K562 (cell line): ENCODE measurements around the gene NXT1. TPM values are rescaled to one million over a fixed set of nuclear protein-coding genes. Genes with fewer than 3 reads are reported as not detected.

Experiments
- ATAC-seq: fragments of 200-7000 bp; cut with Tn5 transposase; 3 replicates; pipeline ENCODE4 v1.9.1; 2020; ENCODE audit warnings: moderate library complexity
- BruUV-seq: library from RNA; stranded (reverse); fragments of 400-500 nt; replicated peaks from 2 replicates; lab custom pipeline; 2021; lab: Mats Ljungman, UMichigan
- CTCF ChIA-PET: fragments of 300-600 bp; formaldehyde crosslinking; extraction: SDS; loops from one replicate; lab custom pipeline; 2021; ENCODE audit warnings: low intra/inter-chr PET ratio; lab: Yijun Ruan, JAX
- POLR2A ChIA-PET: fragments of 300-600, 350-650 bp; sonication (Branson Sonifier 250); formaldehyde crosslinking; extraction: SDS; loops from one replicate; lab custom pipeline; 2021; ENCODE audit warnings: antibody characterized with exemption, inconsistent platforms; lab: Yijun Ruan, JAX
- DNase-seq, 4 experiments: peaks; one replicate each; pipeline versions ENCODE4 v3.0.0 to v3.0.0-alpha.2; 2011 to 2018; ENCODE audit warnings: low spot score in 3 of 4, mixed read lengths in 3 of 4; ENCODE audit errors: extremely low read depth in 1 of 4
- FAIRE-seq: peaks from 2 replicates; lab custom pipeline; 2011; peaks lifted over from hg19 to GRCh38; lab: Jason Lieb, UNC
- H2AFZ ChIP-seq: 2 replicates; pipeline ENCODE4 v1.6.0; 2011; ENCODE audit warnings: low read depth, low read length, control low read depth, inconsistent platforms
- H3K27ac ChIP-seq: fragments of 200-600 bp; 3 replicates; pipeline ENCODE4 v1.8.0; 2011; ENCODE audit warnings: low read depth, mild to moderate bottlenecking, control low read depth, inconsistent platforms, low read length, moderate library complexity, mixed read lengths; ENCODE audit errors: extremely low read depth
- H3K27me3 ChIP-seq, 2 experiments: fragments of 300-600 bp in 1 of 2; 2 replicates in 1 of 2; 3 replicates in 1 of 2; pipeline versions ENCODE4 v1.6.0 to v1.8.0; 2011; ENCODE audit warnings: inconsistent platforms in 2 of 2, low read length in 2 of 2, mild to moderate bottlenecking in 1 of 2, mixed read lengths in 1 of 2, moderate library complexity in 1 of 2; ENCODE audit not compliant: control insufficient read depth in 2 of 2, insufficient read depth in 2 of 2
- H3K36me3 ChIP-seq: fragments of 300-600 bp; 3 replicates; pipeline ENCODE4 v1.8.0; 2011; ENCODE audit warnings: mild to moderate bottlenecking, low read length, inconsistent platforms; ENCODE audit not compliant: control insufficient read depth, insufficient read depth
- H3K4me1 ChIP-seq, 2 experiments: fragments of 200-600 bp in 1 of 2; replicated peaks in 1 of 2; 2 replicates in 1 of 2; 3 replicates in 1 of 2; pipeline versions ENCODE4 v1.5.1 to v1.8.0; 2011; ENCODE audit warnings: inconsistent platforms in 2 of 2, low read length in 2 of 2, mild to moderate bottlenecking in 1 of 2, mixed read lengths in 1 of 2, moderate library complexity in 1 of 2; ENCODE audit not compliant: control insufficient read depth in 2 of 2, insufficient read depth in 2 of 2
- H3K4me2 ChIP-seq: 2 replicates; pipeline ENCODE4 v1.6.1; 2011; ENCODE audit warnings: low read length, control low read depth, inconsistent platforms, mixed read lengths; ENCODE audit not compliant: insufficient read depth
- H3K4me3 ChIP-seq: fragments of 200-600 bp; sonication (generic), shearing (Covaris generic); 2 replicates; pipeline ENCODE4 v1.5.1; 2016; ENCODE audit warnings: control low read depth, inconsistent platforms
- H3K79me2 ChIP-seq: fragments of 200-600 bp; 3 replicates; pipeline ENCODE4 v1.8.0; 2011; ENCODE audit warnings: low read length, inconsistent platforms; ENCODE audit not compliant: control insufficient read depth, insufficient read depth
- H3K9ac ChIP-seq, 2 experiments: 2 replicates each; pipeline versions ENCODE4 v1.6.0 to v1.6.1; 2011; ENCODE audit warnings: low read depth in 2 of 2, low read length in 2 of 2, control low read depth in 1 of 2, inconsistent platforms in 1 of 2, mild to moderate bottlenecking in 1 of 2, mixed read lengths in 1 of 2; ENCODE audit not compliant: insufficient read depth in 1 of 2
- H3K9me1 ChIP-seq: one replicate; pipeline ENCODE4 v1.6.0; 2011; ENCODE audit warnings: inconsistent platforms, mild to moderate bottlenecking, low read length, moderate library complexity; ENCODE audit not compliant: control insufficient read depth, insufficient read depth
- H3K9me3 ChIP-seq: replicated peaks from 2 replicates; pipeline ENCODE4 v1.5.1; 2011; ENCODE audit warnings: low read depth, low read length, inconsistent platforms; ENCODE audit not compliant: control insufficient read depth, insufficient read depth
- H4K20me1 ChIP-seq: replicated peaks from 2 replicates; pipeline ENCODE4 v1.6.1; 2011; ENCODE audit warnings: low read length, inconsistent platforms, mixed read lengths; ENCODE audit not compliant: control insufficient read depth, insufficient read depth
- C11orf30 ChIP-seq: fragments of 450-650 bp; IDR thresholded peaks from 2 replicates; pipeline ENCODE4 v1.6.1; 2016; ENCODE audit warnings: low read depth, mild to moderate bottlenecking
- CHD2 ChIP-seq: IDR thresholded peaks from 2 replicates; pipeline ENCODE4 v1.6.1; 2011; ENCODE audit warnings: low read depth, low read length
- CTCF ChIP-seq, 3 experiments: IDR thresholded peaks in 2 of 3; conservative IDR thresholded peaks in 1 of 3; 2 replicates each; pipeline ENCODE4 v1.5.1; 2011 to 2012; ENCODE audit warnings: low read length in 3 of 3, mild to moderate bottlenecking in 3 of 3, control low read depth in 2 of 3, improper control_type of control experiment in 1 of 3, inconsistent platforms in 1 of 3, low read depth in 1 of 3, mixed read lengths in 1 of 3, moderate library complexity in 1 of 3; ENCODE audit not compliant: insufficient read depth in 2 of 3
- EZH2 ChIP-seq: IDR thresholded peaks from 2 replicates; pipeline ENCODE4 v1.6.1; 2012; ENCODE audit warnings: low read depth, mild to moderate bottlenecking, inconsistent platforms, low read length, borderline replicate concordance
- KDM4B ChIP-seq, 2 experiments: fragments of 450-650 bp in 1 of 2; sonication (generic) in 1 of 2; IDR thresholded peaks; 2 replicates each; pipeline ENCODE4 v1.6.1; 2016 to 2017; ENCODE audit warnings: borderline replicate concordance in 2 of 2, antibody characterized with exemption in 1 of 2, low read depth in 1 of 2, mild to moderate bottlenecking in 1 of 2
- MYBL2 ChIP-seq, 2 experiments: fragments of 450-650 bp in 1 of 2; sonication (generic) in 1 of 2; formaldehyde crosslinking in 1 of 2; IDR thresholded peaks; 2 replicates each; pipeline versions ENCODE4 v1.6.1 to v1.8.1; 2017 to 2022; ENCODE audit warnings: borderline replicate concordance in 1 of 2, inconsistent platforms in 1 of 2, low read depth in 1 of 2, mild to moderate bottlenecking in 1 of 2, missing genetic modification reagents in 1 of 2, moderate library complexity in 1 of 2
- RAD21 ChIP-seq, 2 experiments: fragments of 250-450 bp in 1 of 2; fragments of 450-650 bp in 1 of 2; sonication (Bioruptor Pico) in 1 of 2; formaldehyde crosslinking in 1 of 2; IDR thresholded peaks in 1 of 2; conservative IDR thresholded peaks in 1 of 2; 2 replicates each; pipeline versions ENCODE4 v1.4.0 to v1.8.0; 2020 to 2022; ENCODE audit warnings: mild to moderate bottlenecking in 2 of 2, moderate library complexity in 1 of 2
- SMAD3 ChIP-seq: fragments of 450-650 bp; formaldehyde crosslinking; conservative IDR thresholded peaks from 2 replicates; pipeline ENCODE4 v1.4.0; 2020; ENCODE audit warnings: mild to moderate bottlenecking
- YBX1 ChIP-seq: fragments of 450-650 bp; IDR thresholded peaks from 2 replicates; pipeline ENCODE4 v1.7.1; 2016; ENCODE audit warnings: mild to moderate bottlenecking
- ZZZ3 ChIP-seq: fragments of 450-650 bp; IDR thresholded peaks from 2 replicates; pipeline ENCODE4 v1.6.1; 2016; ENCODE audit warnings: antibody characterized with exemption, mild to moderate bottlenecking, moderate library complexity
- WGBS: fragments of 100-300 bp; shearing (Covaris generic); methylation state at CpG from one replicate; pipeline ENCODE4 v1.1.6; 2016; ENCODE audit warnings: low coverage, mixed read lengths; ENCODE audit not compliant: insufficient coverage; ENCODE audit errors: missing lambda C conversion rate; 5-methylcytosine and 5-hydroxymethylcytosine counted together
- in situ Hi-C: fragments of 300-500 bp; cut with MboI; formaldehyde crosslinking; loops from 4 replicates; pipeline ENCODE4 v1.15.0; 2018; ENCODE audit warnings: inconsistent platforms, mixed read lengths
- intact Hi-C: fragments of 100-400 bp; cut with micrococcal nuclease; formaldehyde crosslinking; loops from 2 replicates; pipeline ENCODE4 v1.14.2; 2022
- polyA plus RNA-seq, 8 experiments: library from polyadenylated mRNA; depleted of rRNA in 4 of 8; stranded (reverse) in 5 of 8; unstranded in 3 of 8; fragments of >200 nt; fragmentation: Nextera tagmentation in 2 of 8; fragmentation: Illumina TruSeq in 1 of 8; extraction: Ambion mirVana in 2 of 8; extraction: Trizol in 1 of 8; gene quantifications; 2 replicates each; pipeline versions ENCODE4 v1.2.1 to v1.2.3, GENCODE V29; 2011 to 2014; ENCODE audit warnings: inconsistent platforms in 1 of 8, missing spikeins in 1 of 8
- total RNA-seq, 7 experiments: library from RNA; depleted of rRNA in 6 of 7; stranded (reverse); fragments of >200 nt in 6 of 7; fragmentation: Illumina TruSeq in 2 of 7; extraction: Trizol in 2 of 7; gene quantifications; 2 replicates each; pipeline versions ENCODE4 v1.2.1 to v1.2.3, GENCODE V29; 2011 to 2021; ENCODE audit warnings: low replicate concordance in 1 of 7
- TF ChIP-seq, protein P1 (sequence below): fragments of 450-650 bp; formaldehyde crosslinking; IDR thresholded peaks from 2 replicates; pipeline ENCODE4 v1.4.0; 2020; ENCODE audit warnings: mild to moderate bottlenecking, mixed read lengths

Gene NXT1
- total and polyA plus RNA-seq, 9 of the 15 experiments (the other 6 are each of a cell fraction or from before 2014, with no cell fraction given) = 7.7 to 50.9 (median 35.6) TPM

DNA sequence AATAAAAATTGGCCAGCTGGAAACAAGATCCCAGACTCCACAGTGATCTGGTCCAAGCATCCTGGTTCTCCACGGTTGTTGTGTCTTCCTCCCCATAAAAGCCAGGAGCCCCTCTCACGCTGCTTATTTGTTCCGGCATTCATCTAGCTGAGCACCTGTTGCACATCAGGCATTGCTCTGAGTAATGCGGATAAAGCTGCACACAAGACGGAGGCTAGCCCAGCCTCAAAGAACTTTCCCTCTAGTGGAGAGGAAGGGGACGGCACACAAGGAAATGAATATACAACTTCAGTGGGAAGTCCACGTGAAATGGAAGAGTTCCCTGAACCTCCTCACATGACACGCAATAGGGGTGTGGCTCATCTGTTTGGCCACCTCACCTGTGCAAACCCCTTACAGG, 30.3 kb upstream of the NXT1 start:
- Histone ChIP-seq H3K4me3 (no peak overlapping the region), H3K9me3 (no peaks in the 10 kb centered on the region), H3K4me2 (no peak overlapping the region), H3K36me3 (no peaks in the 10 kb centered on the region), H4K20me1 (no peaks in the 10 kb centered on the region), H3K4me1 (no peaks in the 10 kb centered on the region), H3K9me1 (no peaks in the 10 kb centered on the region), H2AFZ (no peak overlapping the region), H3K27me3 (peaks cover 0 to 11% of the 10 kb centered on the region in 2 experiments; a peak in 3 of 5 replicates), H3K9ac (no peak overlapping the region), H3K27ac (no peak overlapping the region), H3K79me2 (no peaks in the 10 kb centered on the region)
- FAIRE-seq (peak; percentile 60), ATAC-seq (peak; percentile 72), DNase-seq (peak in 1 of 4 experiments; percentile 21)
- intact Hi-C loops = no loop called here
- in situ Hi-C loops = no loop called here
- CTCF ChIA-PET = interaction anchor here (0.7 kb wide), 1 partner anchor 495 kb away, joined by 4 read pairs; no protein-coding TSS in a partner anchor
- TF ChIP-seq C11orf30 = no peak
- peak; percentile 20 to 47 (median 28); a peak in 2 of 6 replicates for TF ChIP-seq CTCF (IDR thresholded peaks at IDR 0.05 in 2 of 3, conservative IDR thresholded peaks at IDR 0.05 in 1 of 3; ENCODE audit: insufficient read depth in 2 of 3, low read depth in 1 of 3, low read length in 3 of 3)
- no TSS peak for BruUV-seq
- POLR2A ChIA-PET = interaction anchor here (0.7 to 1.3 kb wide), 2 partner anchors 8 to 1659 kb away, joined by 3 to 4 read pairs; no protein-coding TSS in a partner anchor
- 13% methylated on average over 6 of the region's 8 CpGs for WGBS

GRCh38 chr20:23325107-23325506, 25.5 kb upstream of the NXT1 start:
- WGBS = 8% methylated on average over 3 of the region's 3 CpGs
- BruUV-seq = no TSS peak
- H3K9me1 ChIP-seq = no peaks in the 10 kb centered on the region
- no peaks in the 10 kb centered on the region for H3K36me3 ChIP-seq
- no peak overlapping the region for H2AFZ ChIP-seq
- in situ Hi-C loops = no loop called here
- no peak overlapping the region for H3K4me3 ChIP-seq
- DNase-seq (no peak), FAIRE-seq (no peak), ATAC-seq (no peak)
- no peak overlapping the region for H3K27ac ChIP-seq
- no peaks in the 10 kb centered on the region for H3K79me2 ChIP-seq
- no peaks in the 10 kb centered on the region for H3K4me1 ChIP-seq
- H3K4me2 ChIP-seq = no peak overlapping the region
- intact Hi-C loops = no loop called here
- H4K20me1 ChIP-seq = no peaks in the 10 kb centered on the region
- ChIA-PET POLR2A (interaction anchor here (0.6 to 0.8 kb wide), 2 partner anchors 13 to 1145 kb away, joined by 3 to 4 read pairs; partner anchors contain the start of gene SYNDIG1), CTCF (no interaction called here)
- no peaks in the 10 kb centered on the region for H3K9me3 ChIP-seq
- H3K27me3 ChIP-seq = peaks cover 0 to 16% of the 10 kb centered on the region in 2 experiments; a peak in 3 of 5 replicates
- no peak overlapping the region for H3K9ac ChIP-seq
- TF ChIP-seq MYBL2 (IDR thresholded peaks at IDR 0.05; ENCODE audit: low read depth) = no peak
- TF ChIP-seq MYBL2 (CRISPR knock-in tag; IDR thresholded peaks at IDR 0.05; ENCODE audit: borderline replicate concordance) = no peak
- no peak for TF ChIP-seq ZZZ3
- TF ChIP-seq RAD21 (CRISPR knock-in tag; conservative IDR thresholded peaks at IDR 0.05 in 1 of 2, IDR thresholded peaks at IDR 0.05 in 1 of 2) = no peak
- TF ChIP-seq CHD2 = no peak
- TF ChIP-seq EZH2 = no peak
- TF ChIP-seq, protein P1, sequence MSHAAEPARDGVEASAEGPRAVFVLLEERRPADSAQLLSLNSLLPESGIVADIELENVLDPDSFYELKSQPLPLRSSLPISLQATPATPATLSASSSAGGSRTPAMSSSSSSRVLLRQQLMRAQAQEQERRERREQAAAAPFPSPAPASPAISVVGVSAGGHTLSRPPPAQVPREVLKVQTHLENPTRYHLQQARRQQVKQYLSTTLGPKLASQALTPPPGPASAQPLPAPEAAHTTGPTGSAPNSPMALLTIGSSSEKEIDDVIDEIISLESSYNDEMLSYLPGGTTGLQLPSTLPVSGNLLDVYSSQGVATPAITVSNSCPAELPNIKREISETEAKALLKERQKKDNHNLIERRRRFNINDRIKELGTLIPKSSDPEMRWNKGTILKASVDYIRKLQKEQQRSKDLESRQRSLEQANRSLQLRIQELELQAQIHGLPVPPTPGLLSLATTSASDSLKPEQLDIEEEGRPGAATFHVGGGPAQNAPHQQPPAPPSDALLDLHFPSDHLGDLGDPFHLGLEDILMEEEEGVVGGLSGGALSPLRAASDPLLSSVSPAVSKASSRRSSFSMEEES (CRISPR knock-in tag) = no peak
- no peak for TF ChIP-seq KDM4B (IDR thresholded peaks at IDR 0.05; ENCODE audit: borderline replicate concordance in 2 of 2, low read depth in 1 of 2)
- TF ChIP-seq YBX1 = no peak
- TF ChIP-seq SMAD3 = no peak
